ENCODE data around the gene ABCC12. TPM values are rescaled to one million over a fixed set of nuclear protein-coding genes. Genes with fewer than 3 reads are reported as not detected.

The ABCC12 gene
- total RNA-seq, result not detected in 2 replicates

DNA sequence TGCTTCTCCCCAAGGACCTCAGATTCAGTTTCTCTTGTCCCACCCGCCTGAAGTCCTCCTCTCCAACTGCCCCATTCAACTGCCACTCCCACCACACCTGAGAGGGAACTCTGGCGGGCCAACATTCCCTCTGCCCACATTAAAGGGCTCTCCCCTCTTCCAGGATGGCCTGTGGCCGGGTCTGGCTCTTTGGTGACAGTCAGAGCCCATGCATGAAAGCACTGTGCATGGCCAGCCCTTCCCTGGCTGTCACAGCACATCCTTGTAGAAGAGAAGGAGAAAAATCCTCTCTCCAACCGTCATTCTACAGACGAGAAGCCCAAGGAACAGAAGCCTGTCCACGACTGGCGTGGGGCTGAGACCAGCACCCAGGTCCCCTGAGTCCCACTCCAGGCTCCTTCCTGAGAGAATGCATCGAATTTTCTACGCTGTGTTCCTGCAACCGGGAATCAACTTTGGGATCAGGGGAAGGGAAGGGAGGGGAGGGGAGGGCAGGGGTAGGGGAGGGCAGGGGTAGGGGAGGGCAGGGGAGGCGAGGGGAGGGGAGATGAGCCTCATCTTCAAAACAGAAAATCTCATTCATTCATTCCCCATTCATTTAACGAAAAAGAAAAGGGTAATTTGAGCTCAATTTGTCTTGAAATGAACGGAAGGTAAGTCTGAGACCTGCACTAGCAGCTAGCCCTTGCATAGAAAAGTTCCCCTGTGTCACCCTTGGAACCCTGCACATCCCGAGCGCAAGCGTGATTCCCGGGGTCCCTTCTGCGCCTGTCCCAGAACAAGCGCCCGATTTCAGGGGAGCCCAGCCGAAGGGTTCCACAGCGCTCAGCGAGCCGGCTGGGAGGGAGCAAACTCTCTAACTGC is at the start of gene ABCC12:
Gene ABCC12 (minus strand): TSS at position 68 of the 864 bp plus-strand sequence. CDS start 9,569 bp downstream, outside the sequence.

Other genes starting within 250 kb of the ABCC12 start
- gene LONP2, start 88.3 kb upstream of the ABCC12 start, total RNA-seq, result 34.9 and 36.7 TPM in 2 replicates
- gene ABCC11, start 91.5 kb upstream of the ABCC12 start, total RNA-seq, result not detected in 2 replicates
- gene SIAH1, start 229.4 kb upstream of the ABCC12 start, total RNA-seq, result 27.4 and 28.2 TPM in 2 replicates

All from vein endothelial cell (primary cell).